Dedifferentiated amniotic fluid mesenchymal stem cell (primary cell): ENCODE measurements around the gene SLCO2A1.

Experiments
- DNase-seq: peaks from one replicate; pipeline ENCODE4 v3.0.0-alpha.2; 2016; ENCODE audit errors: extremely low spot score

Gene SLCO2A1

GRCh38 chr3:134034005-134034785 lies 4.5 kb upstream of the SLCO2A1 start:
- no peak for DNase-seq

DNA sequence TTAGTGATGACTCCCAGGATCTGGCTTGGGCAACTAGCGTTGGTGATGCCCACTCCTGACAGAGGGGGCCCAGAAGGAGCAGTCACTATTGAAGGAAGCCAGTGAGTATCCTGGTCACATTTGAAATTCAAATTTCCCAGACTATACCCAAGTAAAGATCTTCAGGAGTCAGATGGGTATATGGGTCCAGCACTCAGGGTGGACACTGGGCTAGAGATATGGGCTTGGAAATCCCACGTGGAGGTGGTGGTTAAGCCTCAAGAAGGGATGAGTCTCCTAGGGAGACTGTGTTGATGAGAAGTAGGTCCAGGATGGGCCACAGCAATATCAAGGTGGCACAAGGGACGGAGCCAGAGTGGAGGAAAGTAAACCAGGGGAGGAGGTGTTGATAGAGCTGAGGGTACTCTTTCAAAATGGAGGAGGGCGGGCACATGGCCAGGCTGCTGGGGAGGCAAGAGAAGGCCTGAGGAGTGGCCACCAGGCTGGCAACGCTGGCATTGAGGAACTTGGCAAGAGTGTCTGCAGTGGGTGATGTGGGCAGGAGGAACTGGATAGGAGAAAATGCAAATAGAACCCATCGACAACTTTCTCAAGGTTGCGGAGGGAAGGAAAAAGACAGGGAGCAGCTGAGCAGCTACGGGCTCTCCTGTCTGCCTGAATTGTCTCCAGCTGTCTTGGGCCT lies 3.7 kb upstream of the SLCO2A1 start:
- DNase-seq, result no peak

DNA sequence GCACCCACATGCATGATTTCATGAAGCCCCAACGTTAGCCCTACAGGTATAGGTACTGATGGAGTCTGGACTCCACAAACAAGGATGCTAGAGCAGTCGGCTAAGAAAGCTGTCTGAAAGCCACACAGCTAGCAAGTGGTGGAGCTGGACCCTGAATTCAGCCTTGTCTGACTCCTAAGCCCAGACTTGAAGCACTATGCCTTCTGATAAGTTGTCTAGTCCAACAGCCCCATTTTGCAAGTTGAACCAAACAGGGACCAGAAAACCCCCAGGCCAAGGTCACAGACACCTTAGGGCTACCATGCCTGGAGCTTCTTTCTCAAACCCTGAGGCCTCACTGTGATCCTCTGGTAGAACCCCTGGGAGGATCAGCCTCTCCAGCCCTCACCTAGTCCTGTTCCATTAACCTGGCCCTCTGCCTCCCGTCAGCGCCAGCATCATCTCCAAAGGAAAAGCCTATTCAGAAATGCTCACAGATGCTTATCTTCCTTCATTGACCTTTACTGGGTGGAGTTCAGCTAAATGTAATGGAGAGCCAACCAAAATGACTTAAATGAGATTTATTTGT lies 1.7 kb upstream of the SLCO2A1 start:
- DNase-seq, result no peak

- DNase-seq, result no peak
Measured at GRCh38 chr3:134030379-134031347, 938 bp upstream of the SLCO2A1 start.

DNA sequence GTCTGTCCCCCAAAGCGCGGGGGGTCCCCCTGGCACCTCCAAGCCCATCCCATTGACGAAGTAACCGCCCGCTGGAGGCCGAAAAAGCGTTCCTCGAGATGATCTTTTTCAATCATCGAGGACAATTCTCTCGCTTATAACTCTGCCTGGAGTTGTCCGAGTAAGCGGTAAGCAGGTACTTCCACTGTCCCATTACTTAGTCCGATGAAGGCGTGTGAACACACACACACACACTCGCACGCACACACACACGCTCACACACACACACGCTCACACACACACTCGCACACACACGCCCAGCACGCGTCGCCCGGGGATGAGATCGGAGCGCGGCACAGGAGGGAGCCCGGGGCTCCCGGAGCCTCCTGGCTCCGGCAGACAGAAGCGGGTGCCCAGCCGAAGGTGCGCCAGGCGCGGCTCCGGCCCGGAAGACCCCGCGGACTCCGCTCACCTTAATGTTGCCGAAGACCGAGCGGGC lies 430 bp downstream of the SLCO2A1 start:
- DNase-seq, result no peak

DNA sequence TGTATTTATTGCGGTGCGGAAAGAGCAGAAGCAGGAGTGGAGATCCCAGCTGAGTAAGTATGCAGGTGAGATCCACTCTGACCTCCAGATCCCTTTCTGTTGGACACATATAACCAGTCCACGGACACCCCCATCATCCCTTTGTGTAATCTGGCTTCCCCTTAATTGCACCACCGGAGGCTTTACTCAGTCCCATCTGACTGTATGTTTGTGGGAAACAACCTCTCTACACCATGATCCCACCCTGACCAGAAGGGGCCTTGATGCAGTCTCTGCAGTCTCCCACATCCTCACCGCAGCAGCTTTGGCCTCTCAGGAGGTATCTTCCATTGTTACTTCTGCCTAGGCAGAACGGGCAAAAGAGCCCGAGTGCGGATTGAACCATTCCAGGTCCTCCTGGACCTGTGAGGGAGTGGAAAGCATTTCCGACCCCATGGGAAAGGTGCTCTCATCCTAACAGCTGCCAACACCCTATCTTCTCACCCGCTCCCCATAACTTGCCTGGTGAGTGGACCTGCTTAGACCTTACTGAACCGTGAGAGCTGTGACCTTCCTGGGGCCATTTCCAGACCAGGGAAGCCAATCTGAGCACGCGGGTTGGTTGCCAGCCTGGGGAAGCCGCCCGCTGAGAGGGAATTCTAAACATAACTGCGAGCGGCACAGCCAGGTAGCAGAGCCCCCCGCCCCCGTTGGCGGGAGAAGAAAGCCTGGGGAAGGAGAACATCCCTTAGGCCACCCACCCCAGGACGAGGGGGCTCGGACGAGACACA lies 1.1 kb downstream of the SLCO2A1 start:
- no peak for DNase-seq

DNA sequence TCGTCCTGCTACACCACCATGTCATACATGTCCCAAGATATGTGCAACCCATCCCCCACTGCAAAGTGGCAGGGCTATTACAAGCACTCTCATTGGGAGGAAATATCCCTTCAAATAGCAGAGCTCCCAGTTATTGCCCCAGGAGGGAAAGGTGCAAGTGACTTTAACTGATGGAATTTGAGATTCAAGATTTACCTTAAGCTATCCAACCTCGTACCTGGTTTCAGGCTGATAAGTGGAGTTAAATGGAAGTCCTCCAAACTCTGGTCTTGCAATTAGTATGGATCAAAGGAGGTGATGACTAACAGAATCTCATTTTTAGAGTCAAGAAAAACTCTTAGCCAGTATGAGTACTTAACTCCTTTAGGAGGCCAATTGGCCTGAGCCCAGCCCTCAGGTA lies 2.1 kb downstream of the SLCO2A1 start:
- DNase-seq, result no peak

- no peak for DNase-seq
Measured at GRCh38 chr3:134020135-134020680, 9.5 kb downstream of the SLCO2A1 start.

GRCh38 chr3:134018850-134019249 lies 10.9 kb downstream of the SLCO2A1 start:
- DNase-seq, result no peak

- DNase-seq, result no peak
Measured at GRCh38 chr3:134018406-134018805, 11.3 kb downstream of the SLCO2A1 start.

DNA sequence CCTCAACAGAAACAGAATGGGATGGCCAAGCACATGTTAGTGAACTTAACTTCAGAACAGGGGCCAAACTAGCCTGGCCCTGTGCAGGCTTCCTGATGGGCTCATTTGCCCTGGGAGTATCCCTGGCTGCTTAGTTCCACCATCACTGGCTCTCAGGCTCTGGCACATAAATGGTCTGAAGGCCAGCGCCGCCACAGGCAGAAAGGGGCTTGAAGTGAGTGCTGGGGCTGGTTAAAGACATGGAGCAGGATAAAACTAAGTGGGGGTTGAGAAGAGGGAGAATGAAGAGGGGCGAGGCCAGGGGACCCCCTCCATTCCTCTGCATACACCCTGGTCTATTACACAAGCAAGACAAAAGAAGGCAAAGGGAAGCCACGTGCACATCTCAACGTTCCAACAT lies 12.2 kb downstream of the SLCO2A1 start:
- no peak for DNase-seq

GRCh38 chr3:134014270-134014669 lies 15.5 kb downstream of the SLCO2A1 start:
- DNase-seq, result no peak

GRCh38 chr3:134013280-134013679 lies 16.4 kb downstream of the SLCO2A1 start:
- DNase-seq, result no peak

DNA sequence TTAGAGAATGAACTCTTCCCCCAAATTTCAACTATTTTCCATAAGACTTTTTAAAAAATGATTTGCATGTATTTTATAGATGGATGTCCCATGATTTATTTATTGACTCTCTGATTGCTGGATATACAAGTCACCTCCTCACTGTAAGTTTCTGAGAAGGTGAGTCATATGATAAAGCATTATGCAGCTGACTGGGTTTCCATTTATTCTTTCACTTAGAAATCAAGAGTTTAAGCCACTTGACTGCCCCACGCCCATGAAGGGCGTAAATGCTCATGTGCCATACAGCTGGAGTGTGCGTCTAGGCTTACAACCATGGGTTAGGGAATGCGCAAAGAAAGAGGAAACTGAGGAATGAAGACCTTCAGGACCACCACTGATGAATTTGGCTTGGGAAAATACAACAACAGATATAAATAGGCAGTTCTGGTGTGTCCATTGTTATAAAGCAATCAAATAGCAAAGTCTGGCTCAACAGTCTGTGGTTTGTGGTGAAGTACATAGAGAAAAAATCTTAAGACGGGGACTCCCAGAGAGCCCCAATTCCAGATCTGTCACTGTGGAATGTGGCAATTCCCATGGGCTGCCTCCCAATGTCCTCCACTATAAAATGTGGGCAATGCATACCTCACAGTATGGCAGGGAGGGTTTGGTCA lies 20.3 kb downstream of the SLCO2A1 start:
- no peak for DNase-seq

- DNase-seq, result no peak
Measured at GRCh38 chr3:134008630-134009156, 21.0 kb downstream of the SLCO2A1 start.

- DNase-seq, result no peak
Measured at GRCh38 chr3:134007819-134008218, 21.9 kb downstream of the SLCO2A1 start.

GRCh38 chr3:134004841-134005240 lies 24.9 kb downstream of the SLCO2A1 start:
- DNase-seq, result no peak

GRCh38 chr3:134003066-134003465 lies 26.7 kb downstream of the SLCO2A1 start:
- no peak for DNase-seq

DNA sequence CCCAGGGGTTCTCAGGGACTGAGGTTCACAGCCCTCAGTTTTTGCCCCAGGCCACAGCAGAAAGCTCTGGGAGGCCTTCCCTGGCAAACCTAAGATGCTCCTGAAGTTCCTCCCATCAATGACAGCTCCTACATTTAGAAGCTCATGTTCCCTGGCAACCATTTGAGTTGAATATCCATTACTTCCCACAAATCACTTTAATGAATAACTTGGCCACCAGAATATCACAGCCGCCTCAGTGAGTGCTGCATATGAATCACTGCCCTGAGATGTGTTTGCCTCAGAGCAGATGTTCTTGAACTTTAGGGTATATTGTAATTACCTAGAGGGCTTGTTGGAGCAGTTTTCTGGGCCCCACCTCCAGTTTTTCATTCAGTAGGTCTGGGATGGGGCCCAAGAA lies 27.4 kb downstream of the SLCO2A1 start:
- no peak for DNase-seq

DNA sequence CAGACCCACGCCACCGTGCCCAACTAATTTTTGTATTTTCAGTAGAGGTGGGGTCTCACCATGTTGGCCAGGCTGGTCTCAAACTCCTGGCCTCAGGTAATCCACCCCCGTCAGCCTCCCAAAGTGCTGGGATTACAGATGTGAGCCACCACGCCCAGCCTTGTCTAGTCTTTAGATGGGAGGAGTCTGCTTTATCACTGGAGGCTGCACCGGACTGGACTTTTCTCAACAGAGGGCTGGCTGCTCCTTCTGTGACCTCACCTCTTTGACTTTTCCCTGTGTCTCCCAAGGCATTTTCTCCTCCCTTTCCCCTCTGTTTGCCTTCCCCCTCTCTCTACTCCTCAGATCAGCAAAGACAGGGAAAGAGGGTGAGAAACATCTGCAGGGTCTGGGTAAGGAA lies 28.5 kb downstream of the SLCO2A1 start:
- no peak for DNase-seq
